Activated CD4-positive, alpha-beta T cell treated with anti-CD3 and anti-CD28 coated beads for 4 hours (primary cell): Measurements from ENCODE around the gene FXYD7.
"Not testable (repeated sequence)": the region's sequence is repeated elsewhere in the genome, so short reads cannot be mapped to it uniquely, and the experiment has no call there.

ENCODE experiments used
- DNase-seq, 2 donors: peaks; one replicate each; pipeline ENCODE4 v3.0.0-alpha.2; 2020

FXYD7 gene

DNA sequence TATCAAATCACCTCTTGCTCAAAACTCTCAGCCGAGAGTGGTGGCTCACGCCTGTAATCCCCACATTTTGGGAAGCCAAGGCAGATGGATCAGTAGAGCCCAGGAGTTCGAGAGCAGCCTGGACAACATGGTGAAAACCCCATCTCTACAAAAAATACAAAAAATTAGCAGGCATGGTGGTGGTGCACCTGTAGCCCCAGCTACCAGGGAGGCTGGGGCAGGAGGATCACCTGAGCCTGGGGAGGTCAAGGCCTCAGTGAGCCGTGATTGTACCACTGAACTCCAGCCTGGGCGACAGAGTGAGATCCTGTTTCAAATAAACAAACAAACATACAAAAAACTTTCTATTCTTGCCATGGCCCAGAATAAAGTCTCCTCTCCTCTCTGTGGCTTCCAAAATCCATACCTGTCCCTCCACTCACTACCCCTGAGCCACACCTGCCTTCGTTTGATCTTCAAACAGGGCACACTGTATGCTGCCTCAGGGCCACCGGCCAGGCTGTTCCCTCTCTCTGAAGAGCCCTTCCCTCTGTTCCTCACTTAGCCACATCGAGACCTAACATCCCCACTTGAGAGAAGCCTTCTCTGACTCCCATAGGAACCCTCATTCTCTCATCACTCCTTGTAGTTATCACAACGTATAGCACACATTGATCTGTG is 14.5 kb upstream of the FXYD7 start:
- DNase-seq, result no peak

DNA sequence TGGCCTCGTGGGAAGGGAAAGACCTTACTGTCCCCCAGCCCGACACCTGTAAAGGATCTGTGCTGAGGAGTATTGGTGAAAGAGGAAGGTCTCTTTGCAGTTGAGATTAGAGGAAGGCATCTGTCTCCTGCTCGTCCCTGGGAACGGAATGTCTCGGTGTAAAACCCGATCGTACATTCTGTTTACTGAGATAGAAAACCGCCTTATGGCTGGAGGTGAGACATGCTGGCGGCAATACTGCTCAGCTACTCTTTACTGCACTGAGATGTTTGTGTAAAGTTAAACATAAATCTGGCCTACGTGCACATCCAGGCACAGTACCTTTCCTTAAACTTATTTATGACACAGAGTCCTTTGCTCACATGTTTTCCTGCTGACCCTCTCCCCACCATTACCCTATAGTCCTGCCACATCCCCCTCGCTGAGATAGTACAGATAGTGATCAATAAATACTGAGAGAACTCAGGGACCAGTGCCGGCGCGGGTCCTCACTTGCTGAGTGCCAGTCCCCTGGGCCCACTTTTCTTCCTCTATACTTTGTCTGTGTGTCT is 13.3 kb upstream of the FXYD7 start:
- DNase-seq, result not testable (repeated sequence)

DNA sequence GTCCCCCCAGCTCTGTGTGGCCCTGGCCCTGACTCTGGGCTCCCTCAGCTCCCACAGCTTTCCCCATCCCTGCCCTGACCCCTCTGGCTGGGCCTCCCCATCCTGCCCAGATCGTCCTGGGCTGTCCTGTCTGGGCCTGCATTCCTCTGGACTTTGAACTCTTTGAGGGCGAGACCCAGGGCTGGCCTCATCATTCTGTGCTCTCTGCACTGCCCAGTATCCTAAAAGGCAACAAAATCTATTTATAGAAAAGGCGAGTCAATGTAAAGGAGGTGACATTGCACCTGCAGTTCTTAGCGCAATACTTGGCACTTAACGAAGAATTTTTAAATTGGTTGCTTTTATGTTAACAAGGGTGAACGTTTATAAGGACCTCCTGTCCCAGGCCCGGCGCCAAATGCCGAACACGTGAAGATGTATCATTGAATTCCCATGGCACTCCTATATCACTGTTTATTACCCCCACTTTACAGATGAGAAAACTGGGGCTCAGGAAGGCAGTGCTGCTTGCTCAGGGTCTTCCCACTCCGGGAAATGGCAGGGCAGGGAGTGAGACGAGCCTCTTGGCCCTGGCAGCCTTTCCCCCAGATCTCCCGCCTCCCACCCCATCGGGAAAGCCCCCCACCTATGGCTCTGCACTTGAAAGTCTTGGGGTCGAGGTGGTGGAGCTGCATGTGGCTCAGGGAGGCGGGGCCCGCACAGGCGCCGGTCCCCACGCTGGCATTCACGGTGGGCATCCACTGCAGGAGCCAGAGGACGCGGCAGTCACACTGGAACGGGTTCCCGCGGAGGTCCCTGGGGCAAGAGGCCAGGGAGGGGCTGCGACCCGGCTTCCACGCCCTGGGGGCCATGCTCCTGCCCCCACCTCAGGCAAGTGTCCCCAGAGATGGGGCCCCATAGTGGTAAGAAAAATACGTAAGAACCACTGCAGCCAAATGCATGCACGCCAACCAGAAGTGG is 12.0 kb upstream of the FXYD7 start:
- DNase-seq, result no peak

DNA sequence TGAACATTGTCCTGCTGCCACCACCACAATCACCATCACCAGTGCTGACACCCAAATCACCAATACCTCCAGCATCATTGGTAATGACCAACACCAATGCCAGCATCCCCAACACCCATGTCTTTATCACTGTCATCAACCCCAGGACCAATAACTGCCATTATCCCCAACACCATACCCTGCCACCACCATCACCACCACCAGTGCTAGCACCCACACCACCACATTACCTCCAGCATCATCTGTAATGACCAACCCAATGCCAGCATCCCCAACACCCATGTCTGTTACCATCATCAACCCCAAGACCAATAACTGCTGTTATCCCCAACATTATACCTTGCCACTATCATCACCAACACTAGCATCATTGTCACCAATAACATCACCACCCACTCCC is 10.8 kb upstream of the FXYD7 start:
- no peak for DNase-seq

DNA sequence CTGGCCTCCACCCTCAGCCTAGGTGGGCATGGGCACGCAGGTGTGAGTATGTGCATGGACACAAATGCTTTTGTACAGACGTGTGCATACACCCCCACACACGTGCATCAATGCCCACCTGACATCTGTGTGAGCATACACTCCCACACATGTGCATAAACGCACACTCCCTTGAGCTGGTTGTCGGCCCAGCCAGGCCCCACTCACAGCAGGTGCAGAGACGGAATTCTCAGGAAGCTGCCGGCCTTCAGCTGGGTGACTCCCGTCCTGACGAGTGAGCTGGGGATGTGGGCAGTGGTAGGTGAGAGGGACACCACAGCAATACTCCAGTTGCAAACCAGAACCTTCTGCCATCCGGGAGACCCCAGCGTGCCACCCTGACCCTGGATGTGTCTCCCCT is 9.2 kb upstream of the FXYD7 start:
- DNase-seq, result no peak

DNA sequence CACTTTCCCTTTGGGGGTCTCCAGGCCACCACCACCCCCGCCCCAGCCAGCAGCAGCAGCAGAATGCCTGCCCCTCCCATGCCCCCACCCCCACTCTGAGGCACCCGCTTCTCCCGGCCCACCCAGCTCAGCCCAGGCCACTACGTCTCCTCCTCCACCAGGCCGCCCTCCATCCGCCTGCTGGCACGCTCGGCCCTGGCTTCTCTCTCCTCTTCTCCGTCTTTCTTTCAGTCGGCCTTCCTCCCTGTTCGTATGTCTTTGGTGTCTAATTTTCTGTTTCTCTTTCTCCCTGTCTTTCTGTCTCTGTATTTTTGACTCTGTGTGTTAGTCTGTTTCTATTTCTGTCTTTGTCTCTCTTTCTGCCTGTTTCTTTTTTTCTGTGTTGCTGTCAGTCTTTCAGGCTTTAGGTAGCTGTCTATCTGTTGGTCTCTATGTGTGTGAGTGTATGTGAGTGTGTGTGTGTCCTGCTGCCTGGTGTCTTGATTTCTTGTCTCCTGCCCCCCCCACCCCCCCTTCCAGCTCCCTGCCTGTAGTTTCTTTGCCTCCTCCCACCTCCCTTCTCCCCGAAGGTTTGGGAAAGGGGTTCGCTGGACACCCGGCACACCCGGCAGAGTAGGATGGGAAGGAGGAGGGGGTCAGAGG is 8.3 kb upstream of the FXYD7 start, which contains the start of gene LGI4:
Gene LGI4 (minus strand): TSS at position 459 of the 642 bp plus-strand sequence. CDS start 379 bp downstream, at position 80.
- no peak for DNase-seq

DNA sequence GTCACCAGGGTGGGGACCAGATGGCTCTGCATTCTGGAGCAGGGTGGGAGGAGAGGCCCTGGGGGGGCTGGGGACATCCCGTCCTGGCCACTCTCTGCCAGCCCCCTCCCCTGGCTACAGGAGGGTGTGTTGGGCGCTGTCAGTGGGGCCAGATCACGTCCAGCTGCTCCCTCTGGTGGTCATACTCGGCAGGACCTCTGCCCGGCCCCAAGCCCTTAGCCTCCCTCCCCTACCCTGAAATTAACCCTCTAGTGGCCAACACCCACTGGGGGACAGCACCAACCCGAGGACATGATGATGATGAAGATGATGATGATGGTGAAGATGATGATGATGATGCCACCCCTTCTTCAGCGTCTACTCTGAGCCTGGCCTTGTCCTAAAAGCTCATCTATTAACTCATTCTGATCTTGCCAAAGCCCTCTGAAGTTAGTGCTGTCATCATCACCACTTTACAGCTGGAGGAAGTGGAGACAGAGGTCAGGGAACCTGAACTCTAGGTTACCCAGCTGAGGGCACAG is 7.6 kb upstream of the FXYD7 start:
- DNase-seq, result peak; percentile 53 to 59

DNA sequence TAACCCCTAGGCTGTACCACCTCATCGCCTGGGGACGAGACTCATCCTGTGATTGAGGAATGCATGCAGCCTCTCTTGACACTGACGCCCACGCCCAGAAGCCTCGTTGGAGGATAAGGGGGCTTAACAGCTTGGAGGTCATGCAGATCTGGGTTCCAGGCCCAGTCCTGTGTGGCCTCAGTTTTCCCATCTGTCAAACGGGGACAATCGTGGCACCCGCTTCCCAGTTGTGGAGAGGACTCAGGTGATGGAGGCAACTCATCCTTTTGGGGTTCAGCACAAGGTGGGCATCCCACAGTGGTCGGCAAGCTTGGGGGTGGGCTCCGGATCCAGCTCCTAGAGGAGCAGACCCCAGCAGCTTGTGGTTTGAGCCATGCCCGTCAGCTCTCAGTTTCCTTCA is 6.8 kb upstream of the FXYD7 start:
- DNase-seq, result no peak

DNA sequence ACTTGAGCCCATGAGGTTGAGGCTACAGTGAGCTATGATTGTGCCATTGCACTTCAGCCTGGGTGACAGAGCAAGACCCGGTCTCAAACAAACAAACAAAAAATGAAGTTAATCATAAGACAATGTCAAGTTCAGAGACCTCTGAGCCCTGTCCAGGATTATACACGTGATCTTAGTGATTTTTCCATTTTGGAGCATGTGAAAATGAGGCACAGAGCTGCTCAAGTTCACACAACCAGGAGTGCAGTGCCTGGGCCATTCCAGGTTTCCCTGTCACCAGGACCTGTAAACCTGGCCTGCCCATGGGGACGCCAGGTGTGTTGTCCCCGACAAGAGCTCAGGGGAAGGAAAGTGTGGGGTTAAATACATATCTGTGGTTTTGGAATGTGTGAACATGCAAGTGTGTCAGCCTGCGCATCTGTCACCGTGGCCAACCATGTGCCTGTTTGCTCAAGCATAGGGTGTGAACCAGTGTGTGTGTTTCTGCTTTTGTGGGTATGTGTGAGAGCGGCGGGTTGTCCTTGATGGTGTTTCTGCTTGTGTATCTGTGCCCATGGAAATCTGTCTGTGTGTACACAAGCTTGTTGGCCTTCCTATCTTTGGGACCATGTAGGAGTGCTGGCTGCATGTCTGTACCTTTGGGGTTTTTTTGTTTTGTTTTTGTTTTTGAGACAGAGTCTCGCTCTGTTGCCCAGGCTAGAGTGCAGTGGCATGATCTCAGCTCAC is 5.9 kb upstream of the FXYD7 start:
- no peak for DNase-seq

DNA sequence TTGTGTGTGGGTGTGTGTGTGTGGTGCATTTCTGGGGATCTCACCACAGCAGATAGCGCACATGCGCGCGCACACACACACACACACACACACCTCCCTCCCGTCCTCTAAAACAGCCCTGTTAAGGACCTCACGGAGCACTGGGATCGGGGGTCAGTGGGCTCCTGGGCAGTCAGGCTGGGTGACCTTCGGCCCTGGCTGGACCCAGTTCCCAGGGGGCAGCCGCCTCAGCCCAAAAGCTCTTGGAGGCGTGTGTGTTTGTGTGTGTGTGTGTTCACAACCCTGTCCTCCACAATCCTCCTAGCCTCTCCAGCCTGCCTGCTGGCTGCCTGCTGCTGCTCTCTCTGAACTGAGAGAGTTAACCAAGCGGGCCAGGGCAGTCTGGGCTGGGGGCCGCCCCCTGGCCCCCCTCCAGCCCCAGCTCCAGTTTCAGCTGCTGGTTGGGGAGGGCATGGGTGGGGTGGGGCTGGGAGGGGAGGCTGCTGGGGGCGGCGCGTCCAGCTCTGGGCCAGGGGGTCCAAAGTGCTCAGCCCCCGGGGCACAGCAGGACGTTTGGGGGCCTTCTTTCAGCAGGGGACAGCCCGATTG is 4.7 kb upstream of the FXYD7 start, which contains the start of gene FXYD1:
Gene FXYD1 (plus strand): TSS at position 520 of the 588 bp plus-strand sequence. CDS start 1,256 bp downstream, outside the sequence.
- no peak for DNase-seq

DNA sequence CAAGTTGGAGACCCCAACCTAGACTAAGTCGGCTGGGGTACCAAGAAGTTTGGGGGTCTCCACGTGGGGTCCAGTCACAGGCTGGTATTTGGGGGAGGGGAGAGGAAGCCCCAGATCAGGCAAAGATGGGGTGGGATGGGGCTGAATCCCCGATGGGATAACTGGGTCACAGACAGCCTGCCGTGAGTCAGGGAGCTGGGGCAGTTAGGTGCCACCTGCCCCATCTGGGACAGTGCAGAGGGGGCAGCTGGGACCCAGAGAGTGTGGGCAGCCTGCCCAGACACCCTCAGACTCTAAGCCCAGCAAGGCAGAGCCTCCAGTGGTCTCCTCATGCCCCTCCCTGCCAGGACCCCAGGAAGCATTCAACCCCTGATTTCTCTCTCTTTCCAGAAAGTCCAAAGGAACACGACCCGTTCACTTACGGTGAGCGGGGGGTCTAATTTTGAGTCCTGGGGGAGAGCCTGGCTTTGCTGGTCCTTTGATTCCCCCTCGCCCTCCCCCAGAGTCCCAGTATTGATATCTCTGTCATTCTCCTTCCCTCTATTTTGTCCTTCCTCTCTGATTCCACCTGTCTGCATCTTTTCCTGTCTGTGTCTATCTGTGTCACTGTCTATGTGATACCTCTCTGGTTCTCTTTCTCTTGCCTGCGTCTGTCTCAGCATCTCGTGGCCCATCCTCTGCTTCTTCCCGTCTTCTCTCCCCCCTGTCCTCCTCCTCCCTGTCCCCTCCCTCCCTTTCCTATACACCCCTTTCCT is 2.7 kb upstream of the FXYD7 start:
- DNase-seq, result no peak

DNA sequence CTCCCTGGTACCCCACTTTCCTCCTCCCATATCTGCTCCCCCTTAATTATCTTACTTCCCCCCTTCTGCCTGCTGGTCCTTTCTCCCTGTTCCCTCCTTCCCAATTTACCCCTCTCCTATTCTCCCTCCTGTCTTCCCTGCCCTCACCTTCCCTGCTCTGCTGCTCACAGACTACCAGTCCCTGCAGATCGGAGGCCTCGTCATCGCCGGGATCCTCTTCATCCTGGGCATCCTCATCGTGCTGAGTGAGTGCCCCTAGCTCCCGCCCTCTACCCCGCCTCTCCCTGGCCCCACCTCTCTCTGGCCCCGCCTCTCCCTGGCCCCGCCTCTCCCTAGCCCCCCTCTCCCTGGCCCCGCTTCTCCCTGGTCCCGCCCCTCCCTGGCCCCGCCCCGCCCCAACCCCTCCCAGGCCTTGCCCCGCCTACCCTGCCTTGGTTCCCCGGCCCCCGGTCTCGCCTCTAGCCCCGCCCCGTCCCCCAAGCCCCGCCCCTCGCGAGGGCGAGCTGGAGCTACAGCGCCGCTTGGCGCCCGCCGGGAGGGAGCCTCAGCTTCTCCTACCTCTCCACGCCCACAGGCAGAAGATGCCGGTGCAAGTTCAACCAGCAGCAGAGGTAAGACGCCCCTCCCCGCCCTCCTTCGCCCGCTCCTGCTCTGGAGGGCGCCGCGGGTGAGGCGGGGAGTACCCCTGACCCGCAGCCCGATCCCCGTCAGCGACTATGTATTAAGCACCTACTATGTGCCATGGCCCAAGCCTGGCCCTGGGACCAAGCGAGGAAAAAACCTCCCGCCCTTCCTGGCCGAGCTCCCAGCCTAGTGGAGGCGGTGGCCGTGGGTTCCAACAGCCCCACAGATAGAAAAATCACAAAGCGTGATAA is 1.9 kb upstream of the FXYD7 start:
- DNase-seq, result peak; percentile 96 to 97

DNA sequence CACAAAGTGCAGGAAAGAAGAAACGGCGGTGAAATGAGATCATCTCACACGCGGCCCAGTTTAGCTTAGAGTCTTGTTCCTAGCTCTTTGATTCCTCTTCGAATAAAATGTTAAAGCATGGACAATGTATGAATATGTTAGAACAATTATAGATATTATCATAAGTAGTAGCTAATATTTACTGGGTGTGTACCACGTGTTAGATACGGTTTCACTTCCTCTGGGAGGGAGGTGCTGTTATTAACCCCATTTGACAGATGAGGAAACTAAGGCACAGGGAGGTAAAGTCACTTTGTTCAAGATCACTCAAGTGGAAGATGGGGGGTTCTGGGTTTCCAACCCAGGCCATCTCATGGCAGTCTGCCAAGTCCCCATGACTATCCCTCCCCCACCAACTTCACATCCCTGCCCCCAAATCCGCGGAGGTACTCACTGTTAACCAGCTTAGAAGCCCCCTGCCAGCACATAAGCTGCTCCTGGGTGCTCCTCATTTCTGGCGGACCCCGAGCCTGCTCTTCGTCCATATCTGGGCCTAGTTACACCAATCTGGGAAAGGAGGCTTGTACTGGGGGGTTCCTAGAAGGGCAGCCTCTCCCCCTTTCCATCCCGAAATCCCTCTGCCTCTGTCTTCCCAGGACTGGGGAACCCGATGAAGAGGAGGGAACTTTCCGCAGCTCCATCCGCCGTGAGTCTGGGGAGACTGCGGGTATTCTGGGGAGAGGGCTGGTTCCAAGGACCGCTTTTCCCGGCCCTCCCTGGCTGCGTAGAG is 1.0 kb upstream of the FXYD7 start:
- DNase-seq, result no peak

DNA sequence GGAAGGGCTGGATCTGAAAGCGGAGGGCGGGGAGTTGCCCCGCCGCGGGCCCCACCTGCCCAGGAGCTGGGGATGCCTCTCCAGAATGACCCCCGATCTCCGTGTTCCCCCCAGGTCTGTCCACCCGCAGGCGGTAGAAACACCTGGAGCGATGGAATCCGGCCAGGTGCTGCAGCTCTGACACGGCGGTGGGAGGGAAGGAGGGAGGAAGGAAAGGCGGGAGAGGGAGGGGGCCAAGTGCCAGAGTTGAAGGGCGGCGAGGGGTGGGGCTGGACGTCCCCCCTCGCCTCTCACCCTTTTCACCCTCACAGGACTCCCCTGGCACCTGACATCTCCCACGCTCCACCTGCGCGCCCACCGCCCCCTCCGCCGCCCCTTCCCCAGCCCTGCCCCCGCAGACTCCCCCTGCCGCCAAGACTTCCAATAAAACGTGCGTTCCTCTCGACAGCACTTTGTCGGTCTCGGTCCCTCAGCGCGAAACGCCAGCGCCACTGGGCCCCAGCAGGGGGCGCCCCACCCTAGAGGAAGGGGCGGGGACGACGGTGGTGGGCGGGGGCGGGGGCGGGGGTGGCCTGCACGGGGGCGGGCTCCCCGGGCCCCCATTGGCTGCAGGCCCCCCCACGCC is 337 bp upstream of the FXYD7 start:
- DNase-seq, result peak; percentile 68 to 70

DNA sequence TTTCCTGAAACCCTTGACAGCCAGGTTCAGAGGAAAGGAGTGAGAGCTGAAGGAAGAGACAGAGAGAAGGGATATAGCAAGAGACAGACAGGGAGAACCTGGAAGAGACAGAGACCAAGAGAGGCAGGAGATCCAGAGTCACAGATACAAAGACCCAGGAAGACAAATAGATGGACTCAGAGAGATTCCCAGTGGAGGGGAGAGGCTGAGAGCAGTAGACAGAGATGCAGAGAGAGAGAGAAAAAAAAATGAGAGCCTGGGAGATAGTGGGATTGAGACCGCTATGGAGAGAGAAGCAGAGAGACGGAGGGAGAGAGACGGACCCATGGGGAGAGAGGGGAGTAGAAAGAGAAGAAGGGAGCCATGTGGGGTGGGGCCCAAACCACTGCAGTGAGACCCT is 763 bp downstream of the FXYD7 start:
- no peak for DNase-seq

DNA sequence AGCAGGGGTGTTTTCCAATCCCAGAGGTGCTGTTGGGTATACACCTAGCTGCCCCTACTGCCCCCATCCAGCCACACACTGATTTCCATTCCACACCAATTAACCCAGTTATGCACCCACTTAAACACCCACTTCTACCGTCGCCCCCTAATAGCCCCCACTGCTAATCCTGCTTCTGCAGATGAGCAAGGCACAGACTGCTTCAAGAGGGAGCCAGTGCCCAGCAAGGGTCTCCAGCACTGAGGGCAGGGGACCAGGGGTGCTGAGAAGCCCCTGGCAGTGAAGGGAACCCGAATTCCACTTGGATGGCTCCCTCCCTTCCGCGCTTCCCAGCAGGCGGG is 1.2 kb downstream of the FXYD7 start:
- DNase-seq, result no peak

DNA sequence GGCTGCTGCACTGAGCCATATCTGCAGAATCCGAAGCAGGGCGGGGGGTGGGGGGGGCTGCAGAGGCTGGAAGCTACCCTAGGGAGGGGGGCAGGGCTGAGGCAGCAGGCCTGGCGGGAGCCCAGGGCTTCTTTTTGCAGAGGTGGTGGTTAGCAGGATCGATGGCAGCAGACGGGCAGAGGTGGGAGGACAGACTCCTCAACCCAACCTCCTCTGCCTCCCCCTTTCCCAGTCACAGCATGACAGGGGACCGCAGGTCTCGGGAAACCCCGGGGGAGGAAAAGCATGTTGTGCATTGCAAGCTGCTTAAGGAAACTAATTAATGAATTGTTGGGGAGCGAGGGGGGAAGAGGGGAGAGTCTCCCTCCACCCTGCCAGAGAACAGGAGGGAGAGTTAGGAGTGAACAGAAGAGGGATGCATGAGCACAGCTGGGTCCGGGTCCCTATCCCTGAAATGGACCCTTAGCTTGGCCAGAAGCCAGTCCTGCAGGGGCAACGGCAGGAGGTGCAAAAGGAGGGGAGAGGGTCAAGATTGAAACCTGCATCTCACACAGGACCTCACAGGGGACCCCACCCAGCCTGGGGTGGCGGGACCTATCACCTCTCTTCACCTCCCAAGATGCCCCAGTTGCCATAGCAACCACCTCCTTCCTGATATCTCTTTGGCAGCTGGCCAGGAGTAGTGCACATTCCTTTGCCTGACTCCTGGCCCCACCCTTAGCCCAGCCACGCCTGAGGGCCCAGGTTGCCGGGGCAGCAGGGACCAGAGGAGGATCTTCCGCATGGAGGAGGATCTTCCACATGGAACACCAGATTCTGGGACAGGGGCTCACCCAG is 1.8 kb downstream of the FXYD7 start:
- DNase-seq, result peak; percentile 33 to 44
